Esophagus squamous epithelium (tissue), 4 donors: ENCODE results near the gene ZCCHC24.

Experiments used
- POLR2A ChIP-seq, 4 donors: fragments of 450-650 bp; IDR thresholded peaks; one replicate each; pipeline ENCODE4 v1.6.1; 2017; ENCODE audit warnings: antibody characterized with exemption in 4 of 4, mild to moderate bottlenecking in 4 of 4, moderate library complexity in 3 of 4
- TF ChIP-seq, protein P1 (sequence below), 6 experiments: fragments of 450-650 bp in 4 of 6; fragments of 200-600 bp in 2 of 6; sonication (generic) in 2 of 6; IDR thresholded peaks; one replicate each; pipeline ENCODE4 v1.5.1; 2016 to 2019; ENCODE audit warnings: antibody characterized with exemption in 6 of 6, mild to moderate bottlenecking in 4 of 6, moderate library complexity in 4 of 6

DNA sequence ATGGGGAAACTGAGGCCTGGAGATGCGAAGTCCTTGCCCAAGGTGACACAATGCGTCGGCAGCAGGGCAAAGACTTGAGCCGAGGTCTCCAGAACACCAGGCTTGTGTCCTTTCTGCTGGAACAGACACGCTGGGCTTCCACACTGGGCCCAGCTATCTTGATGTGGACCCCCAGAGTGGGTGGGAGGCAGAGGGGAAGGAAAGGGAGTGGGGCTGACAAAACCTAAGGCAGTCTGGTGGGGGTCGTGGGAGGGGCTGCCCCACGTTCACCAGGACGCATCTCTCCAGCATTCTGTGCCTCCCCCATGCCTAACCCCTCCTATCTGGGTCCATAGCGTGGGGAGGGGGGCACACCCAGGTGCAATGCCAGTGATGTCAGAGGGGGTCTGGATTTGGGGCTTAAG lies 60.0 kb downstream of the ZCCHC24 start:
- TF ChIP-seq, protein P1, sequence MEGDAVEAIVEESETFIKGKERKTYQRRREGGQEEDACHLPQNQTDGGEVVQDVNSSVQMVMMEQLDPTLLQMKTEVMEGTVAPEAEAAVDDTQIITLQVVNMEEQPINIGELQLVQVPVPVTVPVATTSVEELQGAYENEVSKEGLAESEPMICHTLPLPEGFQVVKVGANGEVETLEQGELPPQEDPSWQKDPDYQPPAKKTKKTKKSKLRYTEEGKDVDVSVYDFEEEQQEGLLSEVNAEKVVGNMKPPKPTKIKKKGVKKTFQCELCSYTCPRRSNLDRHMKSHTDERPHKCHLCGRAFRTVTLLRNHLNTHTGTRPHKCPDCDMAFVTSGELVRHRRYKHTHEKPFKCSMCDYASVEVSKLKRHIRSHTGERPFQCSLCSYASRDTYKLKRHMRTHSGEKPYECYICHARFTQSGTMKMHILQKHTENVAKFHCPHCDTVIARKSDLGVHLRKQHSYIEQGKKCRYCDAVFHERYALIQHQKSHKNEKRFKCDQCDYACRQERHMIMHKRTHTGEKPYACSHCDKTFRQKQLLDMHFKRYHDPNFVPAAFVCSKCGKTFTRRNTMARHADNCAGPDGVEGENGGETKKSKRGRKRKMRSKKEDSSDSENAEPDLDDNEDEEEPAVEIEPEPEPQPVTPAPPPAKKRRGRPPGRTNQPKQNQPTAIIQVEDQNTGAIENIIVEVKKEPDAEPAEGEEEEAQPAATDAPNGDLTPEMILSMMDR (IDR thresholded peaks at IDR 0.05) = no peak
- no peak for TF ChIP-seq POLR2A (IDR thresholded peaks at IDR 0.05)
